Ishikawa (cell line): Measurements from ENCODE around the gene PTPRM.

ENCODE experiments used
- CEBPB ChIP-seq: IDR thresholded peaks from 2 replicates; pipeline ENCODE4 v1.6.1; 2012
- CREB1 ChIP-seq: IDR thresholded peaks from 2 replicates; pipeline ENCODE4 v1.6.1; 2012; ENCODE audit warnings: low read depth
- MAX ChIP-seq: IDR thresholded peaks from 2 replicates; pipeline ENCODE4 v1.6.1; 2012
- NFIC ChIP-seq: IDR thresholded peaks from 2 replicates; pipeline ENCODE4 v1.6.1; 2012
- TAF1 ChIP-seq: IDR thresholded peaks from 2 replicates; pipeline ENCODE4 v1.6.1; 2012; ENCODE audit warnings: low read depth, mild to moderate bottlenecking
- TCF12 ChIP-seq: IDR thresholded peaks from 2 replicates; pipeline ENCODE4 v1.6.1; 2012; ENCODE audit warnings: low read depth
- TF ChIP-seq, protein P1 (sequence below): IDR thresholded peaks from 2 replicates; pipeline ENCODE4 v1.6.1; 2012; ENCODE audit warnings: low read depth, mild to moderate bottlenecking

- TF ChIP-seq CREB1 (no peak), TCF12 (no peak), TAF1 (no peak), CEBPB (no peak), MAX (no peak), NFIC (no peak)
- TF ChIP-seq, protein P1, sequence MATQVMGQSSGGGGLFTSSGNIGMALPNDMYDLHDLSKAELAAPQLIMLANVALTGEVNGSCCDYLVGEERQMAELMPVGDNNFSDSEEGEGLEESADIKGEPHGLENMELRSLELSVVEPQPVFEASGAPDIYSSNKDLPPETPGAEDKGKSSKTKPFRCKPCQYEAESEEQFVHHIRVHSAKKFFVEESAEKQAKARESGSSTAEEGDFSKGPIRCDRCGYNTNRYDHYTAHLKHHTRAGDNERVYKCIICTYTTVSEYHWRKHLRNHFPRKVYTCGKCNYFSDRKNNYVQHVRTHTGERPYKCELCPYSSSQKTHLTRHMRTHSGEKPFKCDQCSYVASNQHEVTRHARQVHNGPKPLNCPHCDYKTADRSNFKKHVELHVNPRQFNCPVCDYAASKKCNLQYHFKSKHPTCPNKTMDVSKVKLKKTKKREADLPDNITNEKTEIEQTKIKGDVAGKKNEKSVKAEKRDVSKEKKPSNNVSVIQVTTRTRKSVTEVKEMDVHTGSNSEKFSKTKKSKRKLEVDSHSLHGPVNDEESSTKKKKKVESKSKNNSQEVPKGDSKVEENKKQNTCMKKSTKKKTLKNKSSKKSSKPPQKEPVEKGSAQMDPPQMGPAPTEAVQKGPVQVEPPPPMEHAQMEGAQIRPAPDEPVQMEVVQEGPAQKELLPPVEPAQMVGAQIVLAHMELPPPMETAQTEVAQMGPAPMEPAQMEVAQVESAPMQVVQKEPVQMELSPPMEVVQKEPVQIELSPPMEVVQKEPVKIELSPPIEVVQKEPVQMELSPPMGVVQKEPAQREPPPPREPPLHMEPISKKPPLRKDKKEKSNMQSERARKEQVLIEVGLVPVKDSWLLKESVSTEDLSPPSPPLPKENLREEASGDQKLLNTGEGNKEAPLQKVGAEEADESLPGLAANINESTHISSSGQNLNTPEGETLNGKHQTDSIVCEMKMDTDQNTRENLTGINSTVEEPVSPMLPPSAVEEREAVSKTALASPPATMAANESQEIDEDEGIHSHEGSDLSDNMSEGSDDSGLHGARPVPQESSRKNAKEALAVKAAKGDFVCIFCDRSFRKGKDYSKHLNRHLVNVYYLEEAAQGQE: no peak
Observed at GRCh38 chr18:7733642-7734041, 166.5 kb downstream of the PTPRM start.
